IPS DF 6.9 (cell line): ENCODE results near the gene TFIP11.

Source experiments
- DNase-seq: peaks from one replicate; pipeline ENCODE4 v3.0.0-alpha.2; 2013; ENCODE audit warnings: low read depth, low spot score
- H3K27ac ChIP-seq: one replicate; pipeline ENCODE4 v1.5.1; 2013; ENCODE audit warnings: low read length, control low read depth
- H3K27me3 ChIP-seq: 2 replicates; pipeline ENCODE4 v1.6.1; 2013; ENCODE audit warnings: mild to moderate bottlenecking, low read length; ENCODE audit not compliant: control insufficient read depth, insufficient read depth
- H3K36me3 ChIP-seq: 2 replicates; pipeline ENCODE4 v1.6.1; 2013; ENCODE audit warnings: low read length; ENCODE audit not compliant: control insufficient read depth, insufficient read depth
- H3K4me1 ChIP-seq: 2 replicates; pipeline ENCODE4 v1.6.1; 2013; ENCODE audit warnings: low read length; ENCODE audit not compliant: control insufficient read depth, insufficient read depth
- H3K4me3 ChIP-seq: 2 replicates; pipeline ENCODE4 v1.5.1; 2013; ENCODE audit warnings: mild to moderate bottlenecking, low read length
- H3K9me3 ChIP-seq: 2 replicates; pipeline ENCODE4 v1.6.1; 2013; ENCODE audit warnings: low read length, inconsistent platforms; ENCODE audit not compliant: control insufficient read depth, insufficient read depth
- WGBS: extraction: QIAGEN DNeasy Blood & Tissue Kit; methylation state at CpG from one replicate; pipeline ENCODE4 v1.1.7; 2013; ENCODE audit warnings: mixed read lengths, missing lambda C conversion rate; ENCODE audit not compliant: insufficient read length, insufficient coverage; 5-methylcytosine and 5-hydroxymethylcytosine counted together

TFIP11 gene

GRCh38 chr22:26527574-26528465 is 15.5 kb upstream of the TFIP11 start:
- DNase-seq: no peak
- H3K27ac ChIP-seq: no peak overlapping the region
- H3K4me1 ChIP-seq: no peaks in the 10 kb centered on the region
- peaks cover 12% of the 10 kb centered on the region; the same call in 1 of the 2 replicates for H3K36me3 ChIP-seq
- H3K9me3 ChIP-seq: no peaks in the 10 kb centered on the region
- H3K4me3 ChIP-seq: no peak overlapping the region
- H3K27me3 ChIP-seq: no peaks in the 10 kb centered on the region
- no CpG with 5 or more reads among the region's 15 CpGs for WGBS

- Histone ChIP-seq H3K27ac (no peak overlapping the region), H3K36me3 (peaks cover 10% of the 10 kb centered on the region; the same call in 1 of the 2 replicates), H3K9me3 (no peaks in the 10 kb centered on the region), H3K4me1 (no peaks in the 10 kb centered on the region), H3K27me3 (no peaks in the 10 kb centered on the region), H3K4me3 (no peak overlapping the region)
- whole genome bisulfite sequencing: no CpG with 5 or more reads among the region's 3 CpGs
- DNase-seq: no peak
Observed at GRCh38 chr22:26527167-26527566, 14.9 kb upstream of the TFIP11 start.

GRCh38 chr22:26525946-26526564 is 13.8 kb upstream of the TFIP11 start:
- Histone ChIP-seq H3K4me3 (no peak overlapping the region), H3K36me3 (peaks cover 5% of the 10 kb centered on the region; the same call in 1 of the 2 replicates), H3K4me1 (no peaks in the 10 kb centered on the region), H3K27me3 (no peaks in the 10 kb centered on the region), H3K27ac (no peak overlapping the region), H3K9me3 (no peaks in the 10 kb centered on the region)
- no CpG with 5 or more reads among the region's 7 CpGs for WGBS
- DNase-seq: no peak

GRCh38 chr22:26524870-26525269 is 12.6 kb upstream of the TFIP11 start:
- Histone ChIP-seq H3K9me3 (no peaks in the 10 kb centered on the region), H3K4me3 (no peak overlapping the region)
- no CpG with 5 or more reads among the region's 4 CpGs for WGBS

GRCh38 chr22:26522592-26522991 is 10.3 kb upstream of the TFIP11 start:
- Histone ChIP-seq H3K9me3 (no peaks in the 10 kb centered on the region), H3K4me1 (no peaks in the 10 kb centered on the region), H3K4me3 (no peak overlapping the region), H3K27ac (no peak overlapping the region), H3K36me3 (peaks cover 4% of the 10 kb centered on the region; the same call in 1 of the 2 replicates), H3K27me3 (no peaks in the 10 kb centered on the region)
- no peak for DNase-seq
- WGBS: no CpG with 5 or more reads among the region's 4 CpGs

More at GRCh38 chr22:26524870-26525269, 12.6 kb upstream of the TFIP11 start:
- no peaks in the 10 kb centered on the region for H3K4me1 ChIP-seq
- peaks cover 5% of the 10 kb centered on the region; the same call in 1 of the 2 replicates for H3K36me3 ChIP-seq
- no peaks in the 10 kb centered on the region for H3K27me3 ChIP-seq
- H3K27ac ChIP-seq: no peak overlapping the region
- no peak for DNase-seq

GRCh38 chr22:26522012-26522411 is 9.7 kb upstream of the TFIP11 start:
- peaks cover 2% of the 10 kb centered on the region; the same call in 1 of the 2 replicates for H3K36me3 ChIP-seq
- no peak overlapping the region for H3K27ac ChIP-seq

GRCh38 chr22:26517429-26517828 is 5.2 kb upstream of the TFIP11 start:
- Histone ChIP-seq H3K9me3 (no peaks in the 10 kb centered on the region), H3K36me3 (no peaks in the 10 kb centered on the region), H3K27me3 (no peaks in the 10 kb centered on the region), H3K4me1 (no peaks in the 10 kb centered on the region), H3K27ac (no peak overlapping the region), H3K4me3 (no peak overlapping the region)
- WGBS: no CpG with 5 or more reads among the region's 5 CpGs
- no peak for DNase-seq

More at GRCh38 chr22:26522012-26522411, 9.7 kb upstream of the TFIP11 start:
- Histone ChIP-seq H3K27me3 (no peaks in the 10 kb centered on the region), H3K4me1 (no peaks in the 10 kb centered on the region), H3K9me3 (no peaks in the 10 kb centered on the region), H3K4me3 (no peak overlapping the region)
- WGBS: no CpG with 5 or more reads among the region's 2 CpGs
- DNase-seq: no peak

- H3K4me1 ChIP-seq: no peaks in the 10 kb centered on the region
- H3K4me3 ChIP-seq: no peak overlapping the region
- H3K27me3 ChIP-seq: no peaks in the 10 kb centered on the region
- no peak for DNase-seq
- no peaks in the 10 kb centered on the region for H3K36me3 ChIP-seq
- no peak overlapping the region for H3K27ac ChIP-seq
- no CpG with 5 or more reads among the region's 1 CpG for WGBS
- H3K9me3 ChIP-seq: no peaks in the 10 kb centered on the region
Observed at GRCh38 chr22:26516503-26516902, 4.2 kb upstream of the TFIP11 start.

- Histone ChIP-seq H3K27ac (no peak overlapping the region), H3K4me1 (no peaks in the 10 kb centered on the region), H3K4me3 (no peak overlapping the region), H3K27me3 (no peaks in the 10 kb centered on the region), H3K36me3 (no peaks in the 10 kb centered on the region), H3K9me3 (no peaks in the 10 kb centered on the region)
- no CpG with 5 or more reads among the region's 3 CpGs for WGBS
- no peak for DNase-seq
Observed at GRCh38 chr22:26515931-26516330, 3.7 kb upstream of the TFIP11 start.

GRCh38 chr22:26514419-26515161 is 2.3 kb upstream of the TFIP11 start:
- no CpG with 5 or more reads among the region's 12 CpGs for WGBS
- Histone ChIP-seq H3K4me3 (no peak overlapping the region), H3K4me1 (no peaks in the 10 kb centered on the region), H3K27ac (no peak overlapping the region), H3K36me3 (peaks cover 4% of the 10 kb centered on the region; the same call in 1 of the 2 replicates), H3K9me3 (no peaks in the 10 kb centered on the region), H3K27me3 (no peaks in the 10 kb centered on the region)
- no peak for DNase-seq
